Caco-2 (cell line): Measurements from ENCODE around the gene UFD1. TPM values are rescaled to one million over a fixed set of nuclear protein-coding genes. Genes with fewer than 3 reads are reported as not detected.

Experiments
- BruUV-seq: library from RNA; stranded (reverse); fragments of 400-500 nt; replicated peaks from 2 replicates; lab custom pipeline; 2021; lab: Mats Ljungman, UMichigan
- CTCF ChIA-PET: fragments of 300-600 bp; sonication (Branson Sonifier 250); formaldehyde crosslinking; loops from one replicate; lab custom pipeline; 2022; ENCODE audit warnings: antibody characterized with exemption; lab: Charles Lee
- POLR2A ChIA-PET: fragments of 300-600 bp; sonication (Branson Sonifier 250); formaldehyde crosslinking; loops from one replicate; lab custom pipeline; 2022; ENCODE audit warnings: antibody characterized with exemption; lab: Charles Lee
- DNase-seq, 2 experiments: peaks; one replicate each; pipeline versions ENCODE4 v3.0.0 to v3.0.0-alpha.2; 2020 to 2022
- H3K27me3 ChIP-seq: replicated peaks from 2 replicates; pipeline ENCODE4 v1.6.0; 2011; ENCODE audit warnings: low read length; ENCODE audit not compliant: control insufficient read depth, insufficient read depth
- H3K36me3 ChIP-seq: 2 replicates; pipeline ENCODE4 v1.5.1; 2011; ENCODE audit warnings: low read length; ENCODE audit not compliant: control insufficient read depth, insufficient read depth
- H3K4me1 ChIP-seq: fragments of 250-450 bp; sonication (Bioruptor Pico); 2 replicates; pipeline ENCODE4 v1.5.1; 2020; ENCODE audit warnings: mild to moderate bottlenecking
- H3K4me3 ChIP-seq: 2 replicates; pipeline ENCODE4 v1.5.1; 2011; ENCODE audit warnings: low read depth, mild to moderate bottlenecking, control low read depth, low read length
- H3K9me3 ChIP-seq: fragments of 250-450 bp; sonication (Bioruptor Pico); 2 replicates; pipeline ENCODE4 v1.5.1; 2020; ENCODE audit warnings: mild to moderate bottlenecking, moderate library complexity
- H3K27ac Mint-ChIP-seq: one replicate; pipeline ENCODE4 v1.8.0; 2022; ENCODE audit warnings: mixed read lengths; ENCODE audit not compliant: unreplicated experiment
- H3K27me3 Mint-ChIP-seq: one replicate; pipeline ENCODE4 v1.8.0; 2022; ENCODE audit warnings: mixed read lengths; ENCODE audit not compliant: insufficient read depth, unreplicated experiment
- H3K36me3 Mint-ChIP-seq: one replicate; pipeline ENCODE4 v1.8.0; 2022; ENCODE audit warnings: mild to moderate bottlenecking, mixed read lengths; ENCODE audit not compliant: insufficient read depth, unreplicated experiment
- H3K4me1 Mint-ChIP-seq: one replicate; pipeline ENCODE4 v1.8.0; 2022; ENCODE audit warnings: low read depth, mixed read lengths; ENCODE audit not compliant: unreplicated experiment
- H3K4me3 Mint-ChIP-seq: one replicate; pipeline ENCODE4 v1.8.0; 2022; ENCODE audit warnings: mild to moderate bottlenecking, moderate library complexity, mixed read lengths; ENCODE audit not compliant: unreplicated experiment
- H3K9me3 Mint-ChIP-seq: one replicate; pipeline ENCODE4 v1.8.0; 2022; ENCODE audit warnings: mixed read lengths; ENCODE audit not compliant: unreplicated experiment
- intact Hi-C: fragments of 100-400 bp; cut with micrococcal nuclease; formaldehyde crosslinking; loops from one replicate; pipeline ENCODE4 v1.10.0; 2022; ENCODE audit not compliant: unreplicated experiment
- total RNA-seq: library from RNA; stranded (reverse); gene quantifications from 2 replicates; pipeline ENCODE4 v1.2.3, GENCODE V29; 2022
- TF ChIP-seq, protein P1 (sequence below), 2 experiments: fragments of 200-600 bp in 1 of 2; IDR thresholded peaks; 1 replicate in 1 of 2; 2 replicates in 1 of 2; pipeline versions ENCODE4 v1.5.1 to v1.8.0; 2011 to 2022; ENCODE audit warnings: antibody characterized with exemption in 1 of 2, control low read depth in 1 of 2, inconsistent platforms in 1 of 2, low read depth in 1 of 2, low read length in 1 of 2, mild to moderate bottlenecking in 1 of 2, moderate library complexity in 1 of 2; ENCODE audit not compliant: insufficient read depth in 1 of 2, severe bottlenecking in 1 of 2, unreplicated experiment in 1 of 2

Gene UFD1
- total RNA-seq, 1 experiment from 2014 or later: 102 TPM

DNA sequence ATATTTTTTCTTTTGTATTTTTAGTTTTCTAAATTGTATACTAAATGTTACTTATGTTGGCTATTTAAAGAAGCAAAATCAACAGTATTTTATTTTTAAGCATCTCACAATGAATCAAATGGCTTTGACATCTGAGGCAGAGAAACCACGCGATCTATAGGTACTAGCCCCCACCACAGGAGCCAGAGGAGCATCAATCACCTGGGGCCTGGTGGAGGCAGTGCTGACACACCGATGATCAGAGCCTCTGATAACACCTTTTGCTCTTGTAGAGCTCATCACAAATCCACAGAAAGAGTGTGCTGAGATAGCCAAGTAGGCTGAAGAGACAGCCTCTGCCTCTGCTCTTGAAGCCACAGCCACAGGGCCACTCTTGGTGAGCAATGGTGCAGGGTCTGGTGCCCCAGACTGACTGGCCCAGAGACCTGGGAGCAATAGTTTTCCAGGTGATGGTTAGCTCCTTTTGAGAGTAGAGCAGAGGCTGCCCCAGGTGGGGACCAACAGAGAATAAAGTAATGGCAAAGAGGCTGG lies 72.6 kb downstream of the UFD1 start:
- peaks cover 54% of the 10 kb centered on the region for H3K36me3 Mint-ChIP-seq
- POLR2A ChIA-PET: no interaction called here

DNA sequence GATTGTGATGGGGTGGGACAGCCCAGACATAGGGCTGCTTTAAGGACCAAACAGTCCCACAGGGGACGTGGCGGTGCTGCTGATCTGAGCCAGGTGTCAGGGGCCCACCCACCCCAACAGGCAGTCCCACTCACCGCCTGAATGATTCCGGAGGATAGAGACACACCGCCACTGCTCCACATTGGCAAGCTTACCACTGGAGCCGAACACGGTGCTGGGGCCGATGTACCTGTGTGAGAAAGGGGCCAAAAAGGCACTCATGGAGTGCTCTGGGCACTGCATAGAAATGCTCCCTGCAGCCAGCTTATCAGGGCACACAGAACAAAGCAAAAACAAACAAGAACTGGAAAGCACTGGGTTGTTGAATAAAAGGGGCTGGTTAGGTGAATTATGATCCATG lies 73.3 kb downstream of the UFD1 start:
- no peak overlapping the region for H3K27ac Mint-ChIP-seq
- POLR2A ChIA-PET: no interaction called here
- intact Hi-C loops: no loop called here
- Histone ChIP-seq H3K9me3 (no peaks in the 10 kb centered on the region), H3K4me3 (no peak overlapping the region), H3K27me3 (no peaks in the 10 kb centered on the region), H3K36me3 (peaks cover 3% of the 10 kb centered on the region), H3K4me1 (no peaks in the 10 kb centered on the region)
- no TSS peak for BruUV-seq
- H3K27me3 Mint-ChIP-seq: no peaks in the 10 kb centered on the region
- no peak for DNase-seq
- no peaks in the 10 kb centered on the region for H3K4me1 Mint-ChIP-seq
- CTCF ChIA-PET: no interaction called here
- TF ChIP-seq, protein P1, sequence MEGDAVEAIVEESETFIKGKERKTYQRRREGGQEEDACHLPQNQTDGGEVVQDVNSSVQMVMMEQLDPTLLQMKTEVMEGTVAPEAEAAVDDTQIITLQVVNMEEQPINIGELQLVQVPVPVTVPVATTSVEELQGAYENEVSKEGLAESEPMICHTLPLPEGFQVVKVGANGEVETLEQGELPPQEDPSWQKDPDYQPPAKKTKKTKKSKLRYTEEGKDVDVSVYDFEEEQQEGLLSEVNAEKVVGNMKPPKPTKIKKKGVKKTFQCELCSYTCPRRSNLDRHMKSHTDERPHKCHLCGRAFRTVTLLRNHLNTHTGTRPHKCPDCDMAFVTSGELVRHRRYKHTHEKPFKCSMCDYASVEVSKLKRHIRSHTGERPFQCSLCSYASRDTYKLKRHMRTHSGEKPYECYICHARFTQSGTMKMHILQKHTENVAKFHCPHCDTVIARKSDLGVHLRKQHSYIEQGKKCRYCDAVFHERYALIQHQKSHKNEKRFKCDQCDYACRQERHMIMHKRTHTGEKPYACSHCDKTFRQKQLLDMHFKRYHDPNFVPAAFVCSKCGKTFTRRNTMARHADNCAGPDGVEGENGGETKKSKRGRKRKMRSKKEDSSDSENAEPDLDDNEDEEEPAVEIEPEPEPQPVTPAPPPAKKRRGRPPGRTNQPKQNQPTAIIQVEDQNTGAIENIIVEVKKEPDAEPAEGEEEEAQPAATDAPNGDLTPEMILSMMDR (IDR thresholded peaks at IDR 0.05; ENCODE audit: insufficient read depth in 1 of 2, low read depth in 1 of 2, low read length in 1 of 2, severe bottlenecking in 1 of 2, unreplicated experiment in 1 of 2): no peak
- no peak overlapping the region for H3K4me3 Mint-ChIP-seq
- H3K36me3 Mint-ChIP-seq: peaks cover 56% of the 10 kb centered on the region
- H3K9me3 Mint-ChIP-seq: no peaks in the 10 kb centered on the region

More for the DNA sequence above, 72.6 kb downstream of the UFD1 start:
- intact Hi-C loops: no loop called here
- no peaks in the 10 kb centered on the region for H3K4me1 ChIP-seq
- H3K9me3 ChIP-seq: no peaks in the 10 kb centered on the region
- CTCF ChIA-PET: no interaction called here
- peaks cover 3% of the 10 kb centered on the region for H3K36me3 ChIP-seq
- TF ChIP-seq, protein P1 (IDR thresholded peaks at IDR 0.05; ENCODE audit: insufficient read depth in 1 of 2, low read depth in 1 of 2, low read length in 1 of 2, severe bottlenecking in 1 of 2, unreplicated experiment in 1 of 2): no peak
- Mint-ChIP-seq H3K27ac (no peak overlapping the region), H3K27me3 (no peaks in the 10 kb centered on the region), H3K4me3 (no peak overlapping the region), H3K9me3 (no peaks in the 10 kb centered on the region), H3K4me1 (no peaks in the 10 kb centered on the region)
- no peak overlapping the region for H3K4me3 ChIP-seq
- BruUV-seq: no TSS peak
- DNase-seq: no peak
- no peaks in the 10 kb centered on the region for H3K27me3 ChIP-seq

DNA sequence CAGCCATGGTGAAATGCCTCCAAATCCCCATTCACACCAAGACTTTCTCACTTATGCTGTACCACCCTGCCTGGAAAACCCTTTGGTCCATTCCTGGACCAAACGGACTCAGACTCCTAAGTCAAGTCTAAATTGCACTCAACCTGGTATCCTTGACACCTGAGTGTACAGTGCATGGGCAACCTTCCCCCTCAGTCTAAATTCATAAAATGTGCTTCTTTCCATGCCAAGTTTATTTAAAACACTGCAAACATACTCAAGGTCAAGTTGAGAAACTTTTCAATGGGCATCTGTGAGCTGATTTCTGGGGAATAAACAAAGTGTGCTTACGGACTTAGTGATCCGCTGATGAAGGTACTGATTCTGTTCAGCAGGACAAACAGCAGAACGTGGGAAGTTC lies 73.9 kb downstream of the UFD1 start:
- ChIA-PET POLR2A (no interaction called here), CTCF (no interaction called here)
- Histone ChIP-seq H3K9me3 (no peaks in the 10 kb centered on the region), H3K4me1 (no peaks in the 10 kb centered on the region), H3K27me3 (no peaks in the 10 kb centered on the region), H3K4me3 (no peak overlapping the region), H3K36me3 (peaks cover 3% of the 10 kb centered on the region)
- H3K27me3 Mint-ChIP-seq: no peaks in the 10 kb centered on the region
- H3K9me3 Mint-ChIP-seq: no peaks in the 10 kb centered on the region
- H3K27ac Mint-ChIP-seq: no peak overlapping the region
- H3K4me1 Mint-ChIP-seq: no peaks in the 10 kb centered on the region
- no TSS peak for BruUV-seq
- no peak overlapping the region for H3K4me3 Mint-ChIP-seq
- TF ChIP-seq, protein P1 (IDR thresholded peaks at IDR 0.05; ENCODE audit: insufficient read depth in 1 of 2, low read depth in 1 of 2, low read length in 1 of 2, severe bottlenecking in 1 of 2, unreplicated experiment in 1 of 2): no peak
- no peak for DNase-seq
- H3K36me3 Mint-ChIP-seq: peaks cover 61% of the 10 kb centered on the region
- intact Hi-C loops: no loop called here
